HG03432 (cell line): ENCODE results near the gene USP47.

Experiments used
- ATAC-seq: cut with Tn5 transposase; IDR thresholded peaks from one replicate; pipeline ENCODE4 v1.9.1; 2021; ENCODE audit warnings: mild to moderate bottlenecking, moderate library complexity; ENCODE audit not compliant: unreplicated experiment

USP47 gene

GRCh38 chr11:11979488-11980117, 137.8 kb downstream of the USP47 start:
- ATAC-seq = no peak

- no peak for ATAC-seq
These were observed 138.4 kb downstream of the USP47 start for GRCh38 chr11:11980200-11980599.

GRCh38 chr11:11980841-11981308, 139.1 kb downstream of the USP47 start:
- no peak for ATAC-seq

GRCh38 chr11:11981364-11981763, 139.6 kb downstream of the USP47 start:
- no peak for ATAC-seq

- no peak for ATAC-seq
These were observed 140.1 kb downstream of the USP47 start for GRCh38 chr11:11981840-11982239.

GRCh38 chr11:11982461-11982860, 140.7 kb downstream of the USP47 start:
- no peak for ATAC-seq

GRCh38 chr11:11982975-11983374, 141.2 kb downstream of the USP47 start:
- ATAC-seq = no peak

- ATAC-seq = no peak
These were observed 141.7 kb downstream of the USP47 start for GRCh38 chr11:11983427-11983826.

GRCh38 chr11:11984563-11984962, 142.8 kb downstream of the USP47 start:
- no peak for ATAC-seq

GRCh38 chr11:11985016-11985715, 143.4 kb downstream of the USP47 start:
- ATAC-seq = no peak

- ATAC-seq = no peak
These were observed 144.5 kb downstream of the USP47 start for GRCh38 chr11:11985954-11986949.

- no peak for ATAC-seq
These were observed 145.8 kb downstream of the USP47 start for GRCh38 chr11:11987503-11988022.

- ATAC-seq = no peak
These were observed 146.4 kb downstream of the USP47 start for GRCh38 chr11:11988099-11988651.

GRCh38 chr11:11988681-11989261, 147.0 kb downstream of the USP47 start:
- ATAC-seq = no peak

GRCh38 chr11:11989774-11990744, 148.3 kb downstream of the USP47 start:
- no peak for ATAC-seq

- ATAC-seq = no peak
These were observed 150.8 kb downstream of the USP47 start for GRCh38 chr11:11992257-11993212.

GRCh38 chr11:11993839-11994238, 152.1 kb downstream of the USP47 start:
- ATAC-seq = no peak

- ATAC-seq = no peak
These were observed 153.8 kb downstream of the USP47 start for GRCh38 chr11:11995601-11996000.
